Astrocyte (in vitro differentiated cells and primary cell): Measurements from ENCODE around the gene PXMP4. TPM values are rescaled to one million over a fixed set of nuclear protein-coding genes. Genes with fewer than 3 reads are reported as not detected.

Experiments used
- DNase-seq: peaks from one replicate; pipeline ENCODE4 v3.0.0-alpha.2; 2010; ENCODE audit warnings: low read depth
- FAIRE-seq: peaks from 2 replicates; lab custom pipeline; 2011; peaks lifted over from hg19 to GRCh38; lab: Jason Lieb, UNC
- H2AFZ ChIP-seq: 2 replicates; pipeline ENCODE4 v1.6.0; 2012; ENCODE audit warnings: low read depth, low read length, inconsistent platforms
- H3K27ac ChIP-seq: 2 replicates; pipeline ENCODE4 v1.5.1; 2011; ENCODE audit warnings: low read depth, low read length, inconsistent platforms
- H3K27me3 ChIP-seq: 2 replicates; pipeline ENCODE4 v1.6.0; 2011; ENCODE audit warnings: low read length, inconsistent platforms; ENCODE audit not compliant: insufficient read depth
- H3K36me3 ChIP-seq: 2 replicates; pipeline ENCODE4 v1.5.1; 2011; ENCODE audit warnings: low read length, inconsistent platforms; ENCODE audit not compliant: insufficient read depth
- H3K4me1 ChIP-seq: 2 replicates; pipeline ENCODE4 v1.5.1; 2011; ENCODE audit warnings: low read length, inconsistent platforms; ENCODE audit not compliant: insufficient read depth
- H3K4me2 ChIP-seq: 2 replicates; pipeline ENCODE4 v1.6.0; 2012; ENCODE audit warnings: low read length, inconsistent platforms
- H3K4me3 ChIP-seq: 2 replicates; pipeline ENCODE4 v1.5.1; 2011; ENCODE audit warnings: low read depth, mild to moderate bottlenecking, low read length, inconsistent platforms; ENCODE audit not compliant: insufficient read depth
- H3K79me2 ChIP-seq: 2 replicates; pipeline ENCODE4 v1.6.0; 2012; ENCODE audit warnings: mild to moderate bottlenecking, low read length, inconsistent platforms; ENCODE audit not compliant: insufficient read depth
- H3K9ac ChIP-seq: 2 replicates; pipeline ENCODE4 v1.6.0; 2012; ENCODE audit warnings: mild to moderate bottlenecking, low read length, inconsistent platforms
- H3K9me3 ChIP-seq: 2 replicates; pipeline ENCODE4 v1.5.1; 2012; ENCODE audit warnings: low read depth, mild to moderate bottlenecking, low read length, inconsistent platforms; ENCODE audit not compliant: insufficient read depth
- H4K20me1 ChIP-seq: 2 replicates; pipeline ENCODE4 v1.6.0; 2012; ENCODE audit warnings: low read length, inconsistent platforms; ENCODE audit not compliant: insufficient read depth
- H3K27ac Mint-ChIP-seq: one replicate; pipeline ENCODE4 v1.8.0; 2021; ENCODE audit warnings: mild to moderate bottlenecking, mixed read lengths; ENCODE audit not compliant: unreplicated experiment
- H3K27me3 Mint-ChIP-seq: one replicate; pipeline ENCODE4 v1.8.0; 2021; ENCODE audit warnings: low read depth, mixed read lengths; ENCODE audit not compliant: unreplicated experiment
- H3K36me3 Mint-ChIP-seq: one replicate; pipeline ENCODE4 v1.8.0; 2021; ENCODE audit warnings: low read depth, mixed read lengths; ENCODE audit not compliant: unreplicated experiment
- H3K4me1 Mint-ChIP-seq: one replicate; pipeline ENCODE4 v1.8.0; 2021; ENCODE audit warnings: low read depth, mixed read lengths; ENCODE audit not compliant: unreplicated experiment
- H3K4me3 Mint-ChIP-seq: one replicate; pipeline ENCODE4 v1.8.0; 2021; ENCODE audit warnings: mild to moderate bottlenecking, moderate library complexity, mixed read lengths; ENCODE audit not compliant: unreplicated experiment
- H3K9me3 Mint-ChIP-seq: one replicate; pipeline ENCODE4 v1.8.0; 2021; ENCODE audit warnings: mild to moderate bottlenecking, mixed read lengths; ENCODE audit not compliant: unreplicated experiment
- EZH2 ChIP-seq: IDR thresholded peaks from 2 replicates; pipeline ENCODE4 v1.6.1; 2012; ENCODE audit warnings: mild to moderate bottlenecking, low read length, inconsistent platforms; ENCODE audit not compliant: insufficient read depth
- total RNA-seq: library from RNA; stranded (reverse); gene quantifications from 2 replicates; pipeline ENCODE4 v1.2.1, GENCODE V29; 2021
- TF ChIP-seq, protein P1 (sequence below): IDR thresholded peaks from 2 replicates; pipeline ENCODE4 v1.5.1; 2011; ENCODE audit warnings: low read depth, mild to moderate bottlenecking, inconsistent platforms, low read length, moderate library complexity; ENCODE audit not compliant: insufficient read depth

PXMP4 gene
- total RNA-seq, 1 donor from 2014 or later, result 1.1 TPM

- Histone ChIP-seq H4K20me1 (peaks cover 3% of the 10 kb centered on the region), H3K4me1 (no peaks in the 10 kb centered on the region), H2AFZ (no peak overlapping the region), H3K9ac (no peak overlapping the region), H3K9me3 (no peaks in the 10 kb centered on the region), H3K4me2 (no peak overlapping the region), H3K4me3 (no peak overlapping the region), H3K36me3 (no peaks in the 10 kb centered on the region), H3K79me2 (no peaks in the 10 kb centered on the region), H3K27me3 (no peaks in the 10 kb centered on the region), H3K27ac (no peak overlapping the region)
- H3K4me3 Mint-ChIP-seq, result no peak overlapping the region
- H3K27me3 Mint-ChIP-seq, result peaks cover 7% of the 10 kb centered on the region
- DNase-seq, result no peak
- H3K27ac Mint-ChIP-seq, result no peak overlapping the region
- no peak for TF ChIP-seq EZH2
- TF ChIP-seq, protein P1, sequence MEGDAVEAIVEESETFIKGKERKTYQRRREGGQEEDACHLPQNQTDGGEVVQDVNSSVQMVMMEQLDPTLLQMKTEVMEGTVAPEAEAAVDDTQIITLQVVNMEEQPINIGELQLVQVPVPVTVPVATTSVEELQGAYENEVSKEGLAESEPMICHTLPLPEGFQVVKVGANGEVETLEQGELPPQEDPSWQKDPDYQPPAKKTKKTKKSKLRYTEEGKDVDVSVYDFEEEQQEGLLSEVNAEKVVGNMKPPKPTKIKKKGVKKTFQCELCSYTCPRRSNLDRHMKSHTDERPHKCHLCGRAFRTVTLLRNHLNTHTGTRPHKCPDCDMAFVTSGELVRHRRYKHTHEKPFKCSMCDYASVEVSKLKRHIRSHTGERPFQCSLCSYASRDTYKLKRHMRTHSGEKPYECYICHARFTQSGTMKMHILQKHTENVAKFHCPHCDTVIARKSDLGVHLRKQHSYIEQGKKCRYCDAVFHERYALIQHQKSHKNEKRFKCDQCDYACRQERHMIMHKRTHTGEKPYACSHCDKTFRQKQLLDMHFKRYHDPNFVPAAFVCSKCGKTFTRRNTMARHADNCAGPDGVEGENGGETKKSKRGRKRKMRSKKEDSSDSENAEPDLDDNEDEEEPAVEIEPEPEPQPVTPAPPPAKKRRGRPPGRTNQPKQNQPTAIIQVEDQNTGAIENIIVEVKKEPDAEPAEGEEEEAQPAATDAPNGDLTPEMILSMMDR, result no peak
- FAIRE-seq, result no peak
- no peaks in the 10 kb centered on the region for H3K36me3 Mint-ChIP-seq
- H3K4me1 Mint-ChIP-seq, result peaks cover 4% of the 10 kb centered on the region
- H3K9me3 Mint-ChIP-seq, result no peaks in the 10 kb centered on the region
Measured at GRCh38 chr20:33713865-33714367, 6.2 kb downstream of the PXMP4 start.

DNA sequence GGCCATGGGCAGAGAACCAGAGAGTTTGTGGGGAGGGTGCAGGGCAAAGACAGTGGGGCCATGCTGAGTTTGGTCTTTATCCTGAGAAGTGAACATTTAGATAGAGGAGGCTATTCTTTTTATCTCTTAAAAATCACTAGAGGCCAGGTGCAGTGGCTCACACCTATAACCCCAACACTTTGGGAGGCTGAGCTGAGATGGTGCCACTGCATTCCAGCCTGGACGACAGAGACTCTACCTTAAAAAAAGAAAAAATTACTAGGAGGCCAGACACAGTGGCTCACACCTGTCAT lies 8.7 kb downstream of the PXMP4 start:
- no peaks in the 10 kb centered on the region for H3K9me3 Mint-ChIP-seq
- peaks cover 7% of the 10 kb centered on the region for H3K27me3 Mint-ChIP-seq
- no peak for FAIRE-seq

More for the DNA sequence above, 8.7 kb downstream of the PXMP4 start:
- Histone ChIP-seq H3K27me3 (no peaks in the 10 kb centered on the region), H3K27ac (no peak overlapping the region), H3K4me3 (no peak overlapping the region), H3K79me2 (no peaks in the 10 kb centered on the region), H3K9ac (no peak overlapping the region), H3K4me1 (no peaks in the 10 kb centered on the region), H4K20me1 (peaks cover 3% of the 10 kb centered on the region), H3K36me3 (no peaks in the 10 kb centered on the region), H3K9me3 (no peaks in the 10 kb centered on the region), H3K4me2 (no peak overlapping the region), H2AFZ (no peak overlapping the region)
- H3K36me3 Mint-ChIP-seq, result no peaks in the 10 kb centered on the region
- H3K4me3 Mint-ChIP-seq, result no peak overlapping the region
- TF ChIP-seq, protein P1, result no peak
- TF ChIP-seq EZH2, result no peak
- H3K4me1 Mint-ChIP-seq, result peaks cover 4% of the 10 kb centered on the region
- no peak for DNase-seq
- H3K27ac Mint-ChIP-seq, result no peak overlapping the region
